GM18526 (cell line): Measurements from ENCODE around the gene SOX5.

ENCODE experiments used
- POLR2A ChIP-seq: IDR thresholded peaks from 3 replicates; pipeline ENCODE4 v1.6.1; 2011; ENCODE audit not compliant: insufficient read length; ENCODE audit errors: extremely low read depth

SOX5 gene

GRCh38 chr12:23752245-23752644, 197.2 kb downstream of the SOX5 start:
- no peak for TF ChIP-seq POLR2A

GRCh38 chr12:23751641-23752040, 197.8 kb downstream of the SOX5 start:
- no peak for TF ChIP-seq POLR2A

- TF ChIP-seq POLR2A: no peak
Observed at GRCh38 chr12:23750923-23751322, 198.5 kb downstream of the SOX5 start.

- no peak for TF ChIP-seq POLR2A
Observed at GRCh38 chr12:23744696-23745095, 204.8 kb downstream of the SOX5 start.

GRCh38 chr12:23742574-23742973, 206.9 kb downstream of the SOX5 start:
- TF ChIP-seq POLR2A: no peak

GRCh38 chr12:23731493-23731892, 218.0 kb downstream of the SOX5 start:
- TF ChIP-seq POLR2A: no peak

- no peak for TF ChIP-seq POLR2A
Observed at GRCh38 chr12:23731035-23731434, 218.4 kb downstream of the SOX5 start.

GRCh38 chr12:23729359-23729758, 220.1 kb downstream of the SOX5 start:
- no peak for TF ChIP-seq POLR2A

GRCh38 chr12:23726646-23727045, 222.8 kb downstream of the SOX5 start:
- no peak for TF ChIP-seq POLR2A

GRCh38 chr12:23722655-23723054, 226.8 kb downstream of the SOX5 start:
- TF ChIP-seq POLR2A: no peak

- no peak for TF ChIP-seq POLR2A
Observed at GRCh38 chr12:23721268-23721667, 228.2 kb downstream of the SOX5 start.

- TF ChIP-seq POLR2A: no peak
Observed at GRCh38 chr12:23719493-23719892, 230.0 kb downstream of the SOX5 start.

GRCh38 chr12:23708185-23708837, 241.2 kb downstream of the SOX5 start:
- TF ChIP-seq POLR2A: no peak

GRCh38 chr12:23707270-23707669, 242.2 kb downstream of the SOX5 start:
- TF ChIP-seq POLR2A: no peak

GRCh38 chr12:23704992-23705943, 244.2 kb downstream of the SOX5 start:
- no peak for TF ChIP-seq POLR2A

- no peak for TF ChIP-seq POLR2A
Observed at GRCh38 chr12:23703051-23703450, 246.4 kb downstream of the SOX5 start.

GRCh38 chr12:23699031-23699430, 250.4 kb downstream of the SOX5 start:
- TF ChIP-seq POLR2A: no peak

GRCh38 chr12:23694920-23695319, 254.6 kb downstream of the SOX5 start:
- no peak for TF ChIP-seq POLR2A
